Osteocyte (in vitro differentiated cells): Measurements from ENCODE around the gene MAPRE2. TPM values are rescaled to one million over a fixed set of nuclear protein-coding genes. Genes with fewer than 3 reads are reported as not detected.

Source experiments
- DNase-seq: peaks from one replicate; pipeline ENCODE4 v3.0.0; 2021; ENCODE audit warnings: mixed read lengths; ENCODE audit not compliant: unreplicated experiment; ENCODE audit errors: extremely low spot score
- H3K27ac Mint-ChIP-seq: one replicate; pipeline ENCODE4 v1.8.0; 2021; ENCODE audit warnings: mild to moderate bottlenecking, mixed read lengths; ENCODE audit not compliant: unreplicated experiment
- H3K27me3 Mint-ChIP-seq: one replicate; pipeline ENCODE4 v1.8.0; 2021; ENCODE audit warnings: mixed read lengths; ENCODE audit not compliant: unreplicated experiment
- H3K36me3 Mint-ChIP-seq: one replicate; pipeline ENCODE4 v1.8.0; 2021; ENCODE audit warnings: mixed read lengths; ENCODE audit not compliant: unreplicated experiment
- H3K4me1 Mint-ChIP-seq: one replicate; pipeline ENCODE4 v1.8.0; 2021; ENCODE audit warnings: mixed read lengths; ENCODE audit not compliant: unreplicated experiment
- H3K4me3 Mint-ChIP-seq: one replicate; pipeline ENCODE4 v1.8.0; 2021; ENCODE audit warnings: mild to moderate bottlenecking, moderate library complexity, mixed read lengths; ENCODE audit not compliant: unreplicated experiment
- H3K9me3 Mint-ChIP-seq: one replicate; pipeline ENCODE4 v1.8.0; 2021; ENCODE audit warnings: mixed read lengths; ENCODE audit not compliant: unreplicated experiment
- CTCF ChIP-seq: fragments of 200-600 bp; sonication (generic); IDR thresholded peaks from 2 replicates; pipeline ENCODE4 v1.5.0; 2021; ENCODE audit warnings: antibody characterized with exemption, mild to moderate bottlenecking, moderate library complexity
- total RNA-seq: library from RNA; stranded (reverse); gene quantifications from 2 replicates; pipeline ENCODE4 v1.2.1, GENCODE V29; 2021

MAPRE2 gene
- total RNA-seq, 1 donor from 2014 or later, result 50.0 TPM

GRCh38 chr18:35132021-35132902, 91.0 kb downstream of the MAPRE2 start:
- no peak for TF ChIP-seq CTCF
- peaks cover 40% of the 10 kb centered on the region for H3K36me3 Mint-ChIP-seq
- no peaks in the 10 kb centered on the region for H3K27me3 Mint-ChIP-seq
- peak overlapping the region; percentile 43 for H3K27ac Mint-ChIP-seq
- H3K4me3 Mint-ChIP-seq, result no peak overlapping the region
- DNase-seq, result no peak
- no peaks in the 10 kb centered on the region for H3K9me3 Mint-ChIP-seq
- no peaks in the 10 kb centered on the region for H3K4me1 Mint-ChIP-seq

GRCh38 chr18:35134190-35134730, 93.0 kb downstream of the MAPRE2 start:
- DNase-seq, result no peak
- Mint-ChIP-seq H3K4me1 (no peaks in the 10 kb centered on the region), H3K4me3 (no peak overlapping the region), H3K9me3 (no peaks in the 10 kb centered on the region), H3K36me3 (peaks cover 37% of the 10 kb centered on the region), H3K27ac (no peak overlapping the region), H3K27me3 (no peaks in the 10 kb centered on the region)
- no peak for TF ChIP-seq CTCF

GRCh38 chr18:35134791-35135531, 93.7 kb downstream of the MAPRE2 start:
- no peaks in the 10 kb centered on the region for H3K27me3 Mint-ChIP-seq
- no peak overlapping the region for H3K4me3 Mint-ChIP-seq
- no peak for DNase-seq
- no peak overlapping the region for H3K27ac Mint-ChIP-seq
- TF ChIP-seq CTCF, result no peak
- no peaks in the 10 kb centered on the region for H3K4me1 Mint-ChIP-seq
- H3K9me3 Mint-ChIP-seq, result no peaks in the 10 kb centered on the region
- H3K36me3 Mint-ChIP-seq, result peaks cover 35% of the 10 kb centered on the region

- Mint-ChIP-seq H3K9me3 (no peaks in the 10 kb centered on the region), H3K4me3 (no peak overlapping the region), H3K36me3 (peaks cover 42% of the 10 kb centered on the region), H3K27ac (no peak overlapping the region), H3K4me1 (no peaks in the 10 kb centered on the region), H3K27me3 (no peaks in the 10 kb centered on the region)
- DNase-seq, result no peak
- no peak for TF ChIP-seq CTCF
Measured at GRCh38 chr18:35136248-35136647, 95.0 kb downstream of the MAPRE2 start.

GRCh38 chr18:35136885-35137284, 95.7 kb downstream of the MAPRE2 start:
- no peak for TF ChIP-seq CTCF
- no peak overlapping the region for H3K4me3 Mint-ChIP-seq
- no peak for DNase-seq
- no peaks in the 10 kb centered on the region for H3K27me3 Mint-ChIP-seq
- no peak overlapping the region for H3K27ac Mint-ChIP-seq
- peaks cover 36% of the 10 kb centered on the region for H3K36me3 Mint-ChIP-seq
- no peaks in the 10 kb centered on the region for H3K9me3 Mint-ChIP-seq
- H3K4me1 Mint-ChIP-seq, result no peaks in the 10 kb centered on the region
